Choroid plexus epithelial cell (primary cell): ENCODE data around the gene LCA5L.
"Not testable (repeated sequence)": the region's sequence is repeated elsewhere in the genome, so short reads cannot be mapped to it uniquely, and the experiment has no call there.

ENCODE experiments used
- DNase-seq: peaks from one replicate; pipeline ENCODE4 v3.0.0-alpha.2; 2010; ENCODE audit warnings: low read depth
- H3K4me3 ChIP-seq: 2 replicates; pipeline ENCODE4 v1.5.1; 2011; ENCODE audit warnings: low read depth, mild to moderate bottlenecking, control low read depth, low read length, moderate library complexity
- TF ChIP-seq, protein P1 (sequence below): conservative IDR thresholded peaks from 2 replicates; pipeline ENCODE4 v1.5.1; 2011; ENCODE audit warnings: low read depth, mild to moderate bottlenecking, control low read depth, inconsistent platforms, low read length, moderate library complexity

LCA5L gene

GRCh38 chr21:39434950-39435349 lies 10.6 kb downstream of the LCA5L start:
- no peak for DNase-seq
- no peak overlapping the region for H3K4me3 ChIP-seq
- TF ChIP-seq, protein P1, sequence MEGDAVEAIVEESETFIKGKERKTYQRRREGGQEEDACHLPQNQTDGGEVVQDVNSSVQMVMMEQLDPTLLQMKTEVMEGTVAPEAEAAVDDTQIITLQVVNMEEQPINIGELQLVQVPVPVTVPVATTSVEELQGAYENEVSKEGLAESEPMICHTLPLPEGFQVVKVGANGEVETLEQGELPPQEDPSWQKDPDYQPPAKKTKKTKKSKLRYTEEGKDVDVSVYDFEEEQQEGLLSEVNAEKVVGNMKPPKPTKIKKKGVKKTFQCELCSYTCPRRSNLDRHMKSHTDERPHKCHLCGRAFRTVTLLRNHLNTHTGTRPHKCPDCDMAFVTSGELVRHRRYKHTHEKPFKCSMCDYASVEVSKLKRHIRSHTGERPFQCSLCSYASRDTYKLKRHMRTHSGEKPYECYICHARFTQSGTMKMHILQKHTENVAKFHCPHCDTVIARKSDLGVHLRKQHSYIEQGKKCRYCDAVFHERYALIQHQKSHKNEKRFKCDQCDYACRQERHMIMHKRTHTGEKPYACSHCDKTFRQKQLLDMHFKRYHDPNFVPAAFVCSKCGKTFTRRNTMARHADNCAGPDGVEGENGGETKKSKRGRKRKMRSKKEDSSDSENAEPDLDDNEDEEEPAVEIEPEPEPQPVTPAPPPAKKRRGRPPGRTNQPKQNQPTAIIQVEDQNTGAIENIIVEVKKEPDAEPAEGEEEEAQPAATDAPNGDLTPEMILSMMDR = no peak

DNA sequence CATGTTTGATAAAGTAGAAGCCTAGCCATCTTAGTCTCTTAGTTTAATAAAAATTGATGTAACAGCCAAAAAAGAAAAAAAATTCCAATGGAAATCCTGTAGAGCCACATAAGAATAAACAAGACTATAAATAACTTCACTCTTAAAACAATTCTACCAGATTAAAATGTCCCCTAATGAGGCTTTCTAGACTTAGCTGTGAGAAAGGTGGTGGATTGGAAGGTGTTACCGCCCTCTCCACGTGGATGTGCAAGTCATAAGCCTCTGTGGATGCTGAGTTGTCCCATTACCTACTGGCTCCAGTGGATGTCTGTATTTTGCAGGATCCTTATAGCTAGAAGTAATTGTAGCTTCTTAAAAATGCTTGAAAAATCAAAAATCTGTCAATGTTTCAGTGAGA lies 14.6 kb downstream of the LCA5L start:
- DNase-seq = no peak
- no peak overlapping the region for H3K4me3 ChIP-seq
- TF ChIP-seq, protein P1 = no peak

GRCh38 chr21:39430457-39430856 lies 15.1 kb downstream of the LCA5L start:
- TF ChIP-seq, protein P1 = no peak
- no peak for DNase-seq

GRCh38 chr21:39430016-39430415 lies 15.6 kb downstream of the LCA5L start:
- no peak for DNase-seq
- no peak overlapping the region for H3K4me3 ChIP-seq
- TF ChIP-seq, protein P1 = no peak

More at GRCh38 chr21:39430457-39430856, 15.1 kb downstream of the LCA5L start:
- H3K4me3 ChIP-seq = no peak overlapping the region

DNA sequence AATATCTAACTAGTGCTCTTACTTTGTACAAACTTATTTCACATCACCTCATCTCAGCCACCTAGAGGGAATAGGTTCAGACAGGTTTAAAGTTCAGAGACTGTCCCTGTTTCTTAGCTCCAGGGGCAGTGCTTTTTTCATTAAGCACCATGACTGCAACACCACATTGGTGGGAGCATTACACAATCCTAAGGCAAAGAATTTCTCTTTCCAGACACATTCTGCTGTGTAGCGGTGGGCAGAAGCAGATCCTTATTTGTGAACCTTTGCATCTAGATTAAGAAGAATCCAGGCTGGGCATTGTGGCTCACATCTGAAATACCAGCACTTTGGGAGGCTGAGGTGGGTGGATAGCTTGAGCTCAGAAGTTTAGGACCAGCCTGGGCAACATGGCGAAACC lies 16.1 kb downstream of the LCA5L start:
- H3K4me3 ChIP-seq = no peak overlapping the region
- TF ChIP-seq, protein P1 = no peak
- DNase-seq = peak; percentile 14

DNA sequence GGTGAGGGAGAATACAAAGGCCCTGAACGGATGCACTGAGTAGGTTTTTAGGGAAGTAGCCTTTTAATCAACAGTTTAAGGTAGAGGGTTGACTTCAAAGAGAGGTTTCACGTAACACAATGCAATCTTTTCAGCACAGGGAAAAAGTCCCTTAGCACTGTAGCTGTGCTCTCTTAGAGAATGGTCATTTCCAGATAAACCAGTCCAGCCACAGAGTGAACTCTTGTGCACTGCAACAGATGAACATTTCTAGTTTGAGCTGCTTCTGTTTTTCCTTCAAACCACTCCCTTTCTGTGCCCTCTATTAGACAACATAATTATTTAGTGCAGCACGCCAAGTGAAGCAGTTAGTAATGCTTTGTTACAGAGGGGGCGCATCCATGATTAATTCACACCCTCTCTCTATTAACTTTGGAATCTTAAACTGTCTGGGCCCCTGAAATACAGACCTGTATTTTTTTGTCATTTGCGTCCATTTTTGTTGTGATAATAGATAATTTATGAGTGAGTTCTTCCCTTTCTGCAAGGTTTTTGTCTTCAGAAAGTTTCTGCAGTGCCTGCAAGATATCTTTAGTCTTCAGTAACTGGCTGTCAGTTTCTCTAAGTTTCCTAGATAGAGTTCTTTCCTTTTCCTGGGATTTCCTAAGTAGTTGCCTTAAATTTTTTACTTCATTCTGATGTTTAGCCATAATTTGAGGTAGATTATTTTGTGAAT lies 22.9 kb downstream of the LCA5L start:
- H3K4me3 ChIP-seq = no peak overlapping the region
- no peak for DNase-seq
- TF ChIP-seq, protein P1 = no peak

GRCh38 chr21:39419204-39419603 lies 26.4 kb downstream of the LCA5L start:
- not testable (repeated sequence) for H3K4me3 ChIP-seq, DNase-seq
